H1 (cell line): ENCODE data around the gene LAMB3. TPM values are rescaled to one million over a fixed set of nuclear protein-coding genes. Genes with fewer than 3 reads are reported as not detected.

Experiments used
- CTCF ChIA-PET: fragments of 300-600 bp; sonication (Branson Sonifier 250); formaldehyde crosslinking; loops from one replicate; lab custom pipeline; 2021; ENCODE audit not compliant: partially characterized antibody; lab: Charles Lee
- POLR2A ChIA-PET: fragments of 300-600 bp; sonication (Branson Sonifier 250); formaldehyde crosslinking; loops from one replicate; lab custom pipeline; 2021; ENCODE audit warnings: inconsistent platforms; ENCODE audit not compliant: partially characterized antibody; lab: Charles Lee
- DNase-seq, 2 experiments: peaks; one replicate each; pipeline versions ENCODE4 v3.0.0 to v3.0.0-alpha.2; 2010 to 2022; ENCODE audit warnings: low spot score in 2 of 2, low read depth in 1 of 2, mixed read lengths in 1 of 2
- FAIRE-seq: peaks from 2 replicates; lab custom pipeline; 2011; peaks lifted over from hg19 to GRCh38; lab: Jason Lieb, UNC
- H2AFZ ChIP-seq: 2 replicates; pipeline ENCODE4 v1.8.1; 2012; ENCODE audit warnings: low read length, inconsistent platforms
- H2AK5ac ChIP-seq: 2 replicates; pipeline ENCODE4 v1.6.1; 2013; ENCODE audit warnings: low read depth, low read length
- H2BK120ac ChIP-seq: replicated peaks from 2 replicates; pipeline ENCODE3; 2013; ENCODE audit warnings: low read depth, low read length, inconsistent platforms
- H2BK12ac ChIP-seq: 2 replicates; pipeline ENCODE4 v1.6.1; 2013; ENCODE audit warnings: low read depth, low read length
- H2BK15ac ChIP-seq: 2 replicates; pipeline ENCODE4 v1.6.1; 2013; ENCODE audit warnings: low read length
- H2BK20ac ChIP-seq: 2 replicates; pipeline ENCODE4 v1.6.1; 2013; ENCODE audit warnings: low read length
- H2BK5ac ChIP-seq: 2 replicates; pipeline ENCODE4 v1.6.1; 2013; ENCODE audit warnings: low read depth, low read length
- H3K14ac ChIP-seq: 2 replicates; pipeline ENCODE4 v1.6.1; 2013; ENCODE audit warnings: inconsistent platforms; ENCODE audit not compliant: insufficient read length
- H3K18ac ChIP-seq: 2 replicates; pipeline ENCODE4 v1.6.1; 2013; ENCODE audit warnings: low read length; ENCODE audit errors: extremely low read depth
- H3K23ac ChIP-seq: 2 replicates; pipeline ENCODE4 v1.6.1; 2013; ENCODE audit warnings: inconsistent platforms; ENCODE audit not compliant: insufficient read length
- H3K23me2 ChIP-seq: 2 replicates; pipeline ENCODE4 v1.6.1; 2013; ENCODE audit warnings: low read depth, low read length
- H3K27ac ChIP-seq: 2 replicates; pipeline ENCODE4 v1.6.1; 2011; ENCODE audit warnings: low read depth, low read length, inconsistent platforms
- H3K27me3 ChIP-seq, 4 experiments: replicated peaks in 1 of 4; 1 replicate in 1 of 4; 2 replicates in 3 of 4; pipeline versions ENCODE4 v1.6.1 to v1.8.1; 2011 to 2013; ENCODE audit warnings: low read length in 3 of 4, mild to moderate bottlenecking in 3 of 4, inconsistent platforms in 2 of 4, mixed read lengths in 2 of 4, moderate library complexity in 1 of 4; ENCODE audit not compliant: control insufficient read depth in 3 of 4, insufficient read depth in 3 of 4; ENCODE audit errors: extremely low read depth in 1 of 4
- H3K36me3 ChIP-seq, 4 experiments: 2 replicates each; pipeline versions ENCODE4 v1.6.1 to v1.8.1; 2011 to 2013; ENCODE audit warnings: mild to moderate bottlenecking in 4 of 4, low read length in 3 of 4, moderate library complexity in 2 of 4, control low read depth in 1 of 4, inconsistent platforms in 1 of 4; ENCODE audit not compliant: insufficient read depth in 4 of 4, control insufficient read depth in 2 of 4
- H3K4ac ChIP-seq: replicated peaks from 2 replicates; pipeline ENCODE3; 2013; ENCODE audit warnings: low read length, low read depth, mixed read lengths, inconsistent platforms; ENCODE audit not compliant: insufficient read length
- H3K4me1 ChIP-seq, 4 experiments: replicated peaks in 1 of 4; 1 replicate in 1 of 4; 2 replicates in 3 of 4; pipeline versions ENCODE4 v1.6.1 to v1.8.1; 2011 to 2013; ENCODE audit warnings: low read length in 3 of 4, inconsistent platforms in 2 of 4, mixed read lengths in 1 of 4; ENCODE audit not compliant: insufficient read depth in 4 of 4, control insufficient read depth in 3 of 4
- H3K4me2 ChIP-seq, 2 experiments: 2 replicates each; pipeline versions ENCODE4 v1.6.1 to v1.8.1; 2011 to 2013; ENCODE audit warnings: low read depth in 2 of 2, low read length in 2 of 2, control low read depth in 1 of 2, inconsistent platforms in 1 of 2, mild to moderate bottlenecking in 1 of 2; ENCODE audit not compliant: insufficient read depth in 1 of 2
- H3K4me3 ChIP-seq, 4 experiments: fragments of 200-600, 300-600 bp in 1 of 4; sonication (generic), shearing (Covaris generic), sonication (Bioruptor Twin) in 1 of 4; 2 replicates each; pipeline versions ENCODE4 v1.5.1 to v1.8.1; 2011 to 2016; ENCODE audit warnings: low read length in 4 of 4, low read depth in 3 of 4, control low read depth in 2 of 4, inconsistent platforms in 2 of 4, mild to moderate bottlenecking in 2 of 4, mixed read lengths in 1 of 4, moderate library complexity in 1 of 4; ENCODE audit not compliant: insufficient read depth in 2 of 4; ENCODE audit errors: extremely low read depth in 1 of 4
- H3K56ac ChIP-seq: replicated peaks from 2 replicates; pipeline ENCODE3; 2013; ENCODE audit warnings: low read depth, mild to moderate bottlenecking, mixed read lengths, low read length, inconsistent platforms; ENCODE audit not compliant: insufficient read length
- H3K79me1 ChIP-seq: 2 replicates; pipeline ENCODE4 v1.6.1; 2013; ENCODE audit warnings: low read depth, low read length, control low read depth
- H3K79me2 ChIP-seq, 2 experiments: 2 replicates each; pipeline versions ENCODE4 v1.6.1 to v1.8.1; 2012 to 2013; ENCODE audit warnings: low read length in 2 of 2, mild to moderate bottlenecking in 2 of 2, inconsistent platforms in 1 of 2; ENCODE audit not compliant: insufficient read depth in 2 of 2, control insufficient read depth in 1 of 2
- H3K9ac ChIP-seq, 4 experiments: replicated peaks in 1 of 4; 1 replicate in 1 of 4; 2 replicates in 3 of 4; pipeline versions ENCODE4 v1.6.1 to v1.8.1; 2011 to 2013; ENCODE audit warnings: low read depth in 3 of 4, low read length in 3 of 4, control low read depth in 2 of 4, mild to moderate bottlenecking in 2 of 4, moderate library complexity in 2 of 4, inconsistent platforms in 1 of 4; ENCODE audit errors: extremely low read depth in 1 of 4
- H3K9me3 ChIP-seq, 2 experiments: 2 replicates each; pipeline versions ENCODE4 v1.6.1 to v1.8.1; 2012 to 2013; ENCODE audit warnings: mild to moderate bottlenecking in 2 of 2, moderate library complexity in 2 of 2, control low read depth in 1 of 2, inconsistent platforms in 1 of 2, low read depth in 1 of 2, low read length in 1 of 2, mixed read lengths in 1 of 2; ENCODE audit not compliant: insufficient read depth in 2 of 2
- H4K20me1 ChIP-seq, 2 experiments: replicated peaks in 1 of 2; 2 replicates each; pipeline versions ENCODE3 to v1.8.1; 2011 to 2013; ENCODE audit warnings: inconsistent platforms in 2 of 2, low read length in 2 of 2, mild to moderate bottlenecking in 1 of 2; ENCODE audit not compliant: insufficient read depth in 2 of 2, control insufficient read depth in 1 of 2
- H4K5ac ChIP-seq: 2 replicates; pipeline ENCODE4 v1.6.1; 2013; ENCODE audit warnings: low read length, low read depth, mixed read lengths, inconsistent platforms; ENCODE audit not compliant: insufficient read length
- H4K8ac ChIP-seq: 2 replicates; pipeline ENCODE4 v1.8.0; 2013; ENCODE audit warnings: mild to moderate bottlenecking, moderate library complexity, low read length, inconsistent platforms; ENCODE audit not compliant: insufficient read depth; ENCODE audit errors: extremely low read depth
- H4K91ac ChIP-seq: replicated peaks from 2 replicates; pipeline ENCODE3; 2013; ENCODE audit warnings: low read length, mixed read lengths, inconsistent platforms; ENCODE audit not compliant: insufficient read length
- CTBP2 ChIP-seq: IDR thresholded peaks from 2 replicates; pipeline ENCODE4 v1.7.0; 2011; ENCODE audit warnings: borderline replicate concordance, mild to moderate bottlenecking, moderate library complexity, mixed read lengths, low read length; ENCODE audit not compliant: insufficient read depth, insufficient read length
- GABPA ChIP-seq: IDR thresholded peaks from 2 replicates; pipeline ENCODE4 v1.6.1; 2011; ENCODE audit warnings: mild to moderate bottlenecking, low read length, moderate library complexity, borderline replicate concordance; ENCODE audit not compliant: insufficient read depth
- HDAC2 ChIP-seq, 2 experiments: fragments of 300-600 bp in 1 of 2; sonication (generic) in 1 of 2; IDR thresholded peaks; 2 replicates each; pipeline ENCODE4 v1.6.1; 2011 to 2012; ENCODE audit warnings: low read depth in 2 of 2, low read length in 2 of 2, mild to moderate bottlenecking in 2 of 2, moderate library complexity in 2 of 2, borderline replicate concordance in 1 of 2, inconsistent platforms in 1 of 2
- HDAC6 ChIP-seq: IDR thresholded peaks from one replicate; pipeline ENCODE4 v1.7.1; 2012; ENCODE audit warnings: low read depth, mild to moderate bottlenecking, inconsistent platforms, low read length, moderate library complexity
- KDM4A ChIP-seq: IDR thresholded peaks from one replicate; pipeline ENCODE4 v1.7.1; 2012; ENCODE audit warnings: low read depth, mild to moderate bottlenecking, moderate library complexity, low read length, inconsistent platforms; ENCODE audit not compliant: severe bottlenecking
- SIN3A ChIP-seq, 2 experiments: IDR thresholded peaks in 1 of 2; conservative IDR thresholded peaks in 1 of 2; 2 replicates each; pipeline ENCODE4 v1.6.1; 2011 to 2012; ENCODE audit warnings: low read length in 2 of 2, improper control_type of control experiment in 1 of 2, low read depth in 1 of 2, mild to moderate bottlenecking in 1 of 2
- SP1 ChIP-seq: IDR thresholded peaks from 2 replicates; pipeline ENCODE4 v1.6.1; 2011; ENCODE audit warnings: low read depth, low read length
- TAF1 ChIP-seq: IDR thresholded peaks from 2 replicates; pipeline ENCODE4 v1.6.1; 2011; ENCODE audit warnings: mild to moderate bottlenecking, low read depth, low read length
- WGBS, 2 experiments: shearing (Covaris generic) in 1 of 2; methylation state at CpG; one replicate each; pipeline versions ENCODE4 v1.1.6 to v1.1.7; 2013 to 2015; ENCODE audit warnings: low lambda C conversion rate in 2 of 2, mixed read lengths in 2 of 2, inconsistent platforms in 1 of 2, low coverage in 1 of 2, missing lambda C conversion rate in 1 of 2; ENCODE audit not compliant: insufficient replicate concordance in 2 of 2, insufficient coverage in 1 of 2, insufficient read length in 1 of 2; ENCODE audit errors: extremely low coverage in 1 of 2, missing lambda C conversion rate in 1 of 2; 5-methylcytosine and 5-hydroxymethylcytosine counted together
- polyA plus RNA-seq, 7 experiments: library from polyadenylated mRNA; depleted of rRNA in 3 of 7; stranded (reverse) in 5 of 7; unstranded in 2 of 7; fragments of >200 nt in 5 of 7; fragments of 200-250 nt in 2 of 7; gene quantifications; 1 replicate in 5 of 7; 2 replicates in 1 of 7; 4 replicates in 1 of 7; pipeline versions ENCODE4 v1.2.1 to v1.2.3, GENCODE V29; 2011 to 2013; ENCODE audit warnings: missing spikeins in 2 of 7, mixed read lengths in 2 of 7
- total RNA-seq: library from RNA; stranded (reverse); fragmentation: NEBNext Ultra II Directional; extraction: Animal tissue kit (Norgen Biotek cat#: 25700); gene quantifications from 2 replicates; pipeline ENCODE4 v1.2.1, GENCODE V29; 2021
- TF ChIP-seq, protein P1 (sequence below): IDR thresholded peaks from 2 replicates; pipeline ENCODE4 v1.6.1; 2012; ENCODE audit warnings: low read length, inconsistent platforms
- TF ChIP-seq, protein P2 (sequence below): IDR thresholded peaks from 2 replicates; pipeline ENCODE4 v1.6.1; 2012; ENCODE audit warnings: inconsistent platforms

LAMB3 gene
- total and polyA plus RNA-seq, 2 of the 8 experiments (the other 6 are each of a cell fraction or from before 2014, with no cell fraction given) = 0.45 to 0.50 TPM

DNA sequence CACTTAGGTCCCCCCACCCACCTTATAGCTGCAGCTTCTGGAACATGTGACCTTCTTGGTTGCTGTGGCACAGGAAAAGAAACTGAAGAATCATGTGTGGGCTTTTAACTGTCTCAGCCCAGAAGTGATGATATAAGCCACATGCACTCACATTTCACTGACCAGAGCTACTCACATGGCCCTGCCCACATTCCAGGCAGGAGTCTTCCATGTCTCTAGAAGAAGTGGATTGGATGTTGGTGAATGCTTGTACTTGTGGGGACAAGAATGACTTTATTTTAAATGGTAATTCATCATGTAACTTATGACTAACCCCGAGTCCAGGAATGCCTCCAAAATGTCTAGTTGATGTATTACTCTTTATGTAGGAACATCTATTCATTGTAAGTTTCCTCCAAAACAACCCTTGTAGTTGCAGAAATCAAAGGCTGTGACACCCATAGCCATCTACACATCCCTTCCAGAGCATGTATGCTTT lies 84.5 kb downstream of the LAMB3 start:
- no peak overlapping the region for H2BK5ac ChIP-seq
- no peak overlapping the region for H2BK12ac ChIP-seq
- H3K14ac ChIP-seq = no peak overlapping the region
- POLR2A ChIA-PET = no interaction called here
- H3K27me3 ChIP-seq = no peaks in the 10 kb centered on the region; a peak in 1 of 7 replicates
- CTCF ChIA-PET = interaction anchor here (0.5 to 8.0 kb wide), 36 partner anchors 8 to 365 kb away, joined by 3 to 89 read pairs (median 6); partner anchors contain the start of gene CAMK1G
- no peak overlapping the region for H2BK120ac ChIP-seq
- H3K79me1 ChIP-seq = no peaks in the 10 kb centered on the region
- no peak overlapping the region for H4K5ac ChIP-seq
- no peaks in the 10 kb centered on the region for H3K79me2 ChIP-seq
- no peak overlapping the region for H2BK15ac ChIP-seq
- no peaks in the 10 kb centered on the region; the same call in 1 of the 2 replicates for H3K23me2 ChIP-seq
- H3K4ac ChIP-seq = no peak overlapping the region
- H2AK5ac ChIP-seq = no peak overlapping the region
- FAIRE-seq (no peak), DNase-seq (no peak)
- no peak overlapping the region for H3K27ac ChIP-seq
- H3K4me3 ChIP-seq = no peak overlapping the region
- no peaks in the 10 kb centered on the region for H3K9me3 ChIP-seq
- H3K23ac ChIP-seq = no peak overlapping the region
- H3K4me2 ChIP-seq = no peak overlapping the region
- no peak overlapping the region for H2BK20ac ChIP-seq
- WGBS, 2 experiments = 83% methylated on average over 1 of the region's 1 CpG; no CpG with 5 or more reads in 1 of the 2 experiments
- no peak overlapping the region for H3K9ac ChIP-seq
- no peak overlapping the region for H2AFZ ChIP-seq
- H3K36me3 ChIP-seq = no peaks in the 10 kb centered on the region
- no peaks in the 10 kb centered on the region for H4K20me1 ChIP-seq
- H3K56ac ChIP-seq = no peak overlapping the region
- no peak overlapping the region for H3K18ac ChIP-seq
- no peak overlapping the region; the same call in 1 of the 2 replicates for H4K8ac ChIP-seq
- no peak overlapping the region for H4K91ac ChIP-seq
- peaks cover 0 to 4% (median 2%) of the 10 kb centered on the region in 4 experiments; a peak in 4 of 7 replicates for H3K4me1 ChIP-seq
- TF ChIP-seq KDM4A (no peak), TAF1 (no peak), SIN3A (conservative IDR thresholded peaks at IDR 0.05 in 1 of 2, IDR thresholded peaks at IDR 0.05 in 1 of 2; ENCODE audit: low read depth in 1 of 2, low read length in 2 of 2) (no peak), HDAC6 (no peak), HDAC2 (IDR thresholded peaks at IDR 0.05; ENCODE audit: borderline replicate concordance in 1 of 2, low read depth in 2 of 2, low read length in 2 of 2) (no peak), GABPA (no peak), CTBP2 (no peak), SP1 (no peak)
- TF ChIP-seq, protein P1, sequence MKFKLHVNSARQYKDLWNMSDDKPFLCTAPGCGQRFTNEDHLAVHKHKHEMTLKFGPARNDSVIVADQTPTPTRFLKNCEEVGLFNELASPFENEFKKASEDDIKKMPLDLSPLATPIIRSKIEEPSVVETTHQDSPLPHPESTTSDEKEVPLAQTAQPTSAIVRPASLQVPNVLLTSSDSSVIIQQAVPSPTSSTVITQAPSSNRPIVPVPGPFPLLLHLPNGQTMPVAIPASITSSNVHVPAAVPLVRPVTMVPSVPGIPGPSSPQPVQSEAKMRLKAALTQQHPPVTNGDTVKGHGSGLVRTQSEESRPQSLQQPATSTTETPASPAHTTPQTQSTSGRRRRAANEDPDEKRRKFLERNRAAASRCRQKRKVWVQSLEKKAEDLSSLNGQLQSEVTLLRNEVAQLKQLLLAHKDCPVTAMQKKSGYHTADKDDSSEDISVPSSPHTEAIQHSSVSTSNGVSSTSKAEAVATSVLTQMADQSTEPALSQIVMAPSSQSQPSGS = no peak
- TF ChIP-seq, protein P2, sequence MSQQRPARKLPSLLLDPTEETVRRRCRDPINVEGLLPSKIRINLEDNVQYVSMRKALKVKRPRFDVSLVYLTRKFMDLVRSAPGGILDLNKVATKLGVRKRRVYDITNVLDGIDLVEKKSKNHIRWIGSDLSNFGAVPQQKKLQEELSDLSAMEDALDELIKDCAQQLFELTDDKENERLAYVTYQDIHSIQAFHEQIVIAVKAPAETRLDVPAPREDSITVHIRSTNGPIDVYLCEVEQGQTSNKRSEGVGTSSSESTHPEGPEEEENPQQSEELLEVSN = no peak
